Mesenteric fat pad (tissue), 1 donor: ENCODE measurements around the gene KCNT1. TPM values are rescaled to one million over a fixed set of nuclear protein-coding genes. Genes with fewer than 3 reads are reported as not detected.

Experiments used
- DNase-seq: peaks from one replicate; pipeline ENCODE4 v3.0.0-alpha.2; 2020; ENCODE audit warnings: low spot score
- total RNA-seq: library from RNA; stranded (reverse); fragmentation: NEBNext Ultra II Directional; extraction: Animal tissue kit (Norgen Biotek cat#: 25700); gene quantifications from one replicate; pipeline ENCODE4 v1.2.1, GENCODE V29; 2021
- donor health status: DM: yes; HTN: yes; CAD: no.

KCNT1 gene
- total RNA-seq, 1 donor from 2014 or later: 0.06 TPM

- no peak for DNase-seq
These were observed 138.6 kb downstream of the KCNT1 start for GRCh38 chr9:135840539-135840938.

Other genes starting within 250 kb of the KCNT1 start
- 10.6 TPM for gene PPP1R26, start 222.4 kb upstream of the KCNT1 start, total RNA-seq
- gene MRPS2, start 201.5 kb upstream of the KCNT1 start, total RNA-seq: 25.9 TPM
- 2.3 TPM for gene LCN1, start 180.7 kb upstream of the KCNT1 start, total RNA-seq
- not detected for gene OBP2A, start 156.1 kb upstream of the KCNT1 start, total RNA-seq
- not detected for gene PAEP, start 140.4 kb upstream of the KCNT1 start, total RNA-seq
- not detected for gene GLT6D1, start 62.6 kb upstream of the KCNT1 start, total RNA-seq
- gene LCN9, start 38.9 kb upstream of the KCNT1 start, total RNA-seq: not detected
- gene SOHLH1, start 2.7 kb upstream of the KCNT1 start, total RNA-seq: not detected
- gene CAMSAP1, start 205.4 kb downstream of the KCNT1 start, total RNA-seq: 35.3 TPM